Activated naive CD8-positive, alpha-beta T cell treated with anti-CD3 and anti-CD28 coated beads for 36 hours (primary cell): ENCODE data around the gene GARNL3. TPM values are rescaled to one million over a fixed set of nuclear protein-coding genes. Genes with fewer than 3 reads are reported as not detected.

Source experiments
- DNase-seq: peaks from one replicate; pipeline ENCODE4 v3.0.0; 2021
- H3K27ac Mint-ChIP-seq: one replicate; pipeline ENCODE4 v1.8.0; 2022; ENCODE audit warnings: mild to moderate bottlenecking, moderate library complexity, mixed read lengths
- H3K27me3 Mint-ChIP-seq: one replicate; pipeline ENCODE4 v1.8.0; 2022; ENCODE audit warnings: mild to moderate bottlenecking, mixed read lengths
- H3K36me3 Mint-ChIP-seq: one replicate; pipeline ENCODE4 v1.8.0; 2021; ENCODE audit warnings: mild to moderate bottlenecking, mixed read lengths
- H3K4me1 Mint-ChIP-seq: one replicate; pipeline ENCODE4 v1.8.0; 2021; ENCODE audit warnings: mixed read lengths
- H3K4me3 Mint-ChIP-seq: one replicate; pipeline ENCODE4 v1.8.0; 2022; ENCODE audit warnings: mild to moderate bottlenecking, moderate library complexity, mixed read lengths
- H3K9me3 Mint-ChIP-seq: one replicate; pipeline ENCODE4 v1.8.0; 2022; ENCODE audit warnings: mixed read lengths
- total RNA-seq, 2 experiments: library from RNA; stranded (reverse); gene quantifications; one replicate each; pipeline ENCODE4 v1.2.3, GENCODE V29; 2021

The GARNL3 gene
- total RNA-seq, 2 experiments from 2014 or later = 2.0 TPM

DNA sequence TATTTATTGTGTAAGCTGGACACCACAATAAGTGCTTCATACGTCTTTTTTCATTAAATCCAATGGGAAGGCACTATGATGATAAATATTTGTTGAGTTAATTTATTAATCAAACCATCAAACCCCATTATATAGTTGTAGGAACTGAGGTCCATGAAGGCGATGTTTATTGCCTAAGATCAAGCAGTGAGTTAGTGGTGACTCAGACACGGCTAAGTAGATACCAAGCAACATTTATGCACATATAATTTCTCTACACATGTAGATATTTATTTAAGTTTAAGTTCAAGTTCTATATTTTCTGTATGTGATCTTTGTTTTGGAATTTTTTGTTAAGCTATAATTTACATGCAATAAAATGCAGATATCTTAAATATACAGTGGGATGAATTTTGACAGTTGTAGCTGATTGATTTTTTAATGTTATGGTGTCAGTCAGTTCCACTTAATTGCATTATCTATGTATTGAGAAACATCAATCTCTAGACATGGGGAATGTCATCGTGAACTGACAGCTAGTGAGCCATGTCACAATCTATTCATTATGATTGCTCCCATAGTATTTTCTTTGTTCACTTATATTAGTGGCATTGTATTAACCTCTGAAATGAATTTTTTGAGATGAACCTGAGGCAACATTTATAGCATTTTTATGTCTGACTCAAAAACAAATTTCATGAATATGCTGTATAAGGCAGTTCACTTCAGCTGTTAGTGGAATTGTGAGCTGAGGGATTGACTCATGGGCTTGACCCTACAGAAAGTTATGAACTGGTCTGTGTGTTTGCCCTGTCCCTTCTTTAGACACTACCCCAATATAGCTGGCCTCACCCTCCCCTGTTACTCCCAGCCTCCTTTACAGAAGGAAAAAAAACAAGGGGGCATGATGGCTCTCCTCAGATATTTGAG, 11.9 kb upstream of the GARNL3 start:
- Mint-ChIP-seq H3K27ac (no peak overlapping the region), H3K27me3 (peaks cover 28% of the 10 kb centered on the region), H3K4me1 (no peaks in the 10 kb centered on the region), H3K9me3 (no peaks in the 10 kb centered on the region), H3K4me3 (no peak overlapping the region), H3K36me3 (no peaks in the 10 kb centered on the region)
- DNase-seq = no peak

DNA sequence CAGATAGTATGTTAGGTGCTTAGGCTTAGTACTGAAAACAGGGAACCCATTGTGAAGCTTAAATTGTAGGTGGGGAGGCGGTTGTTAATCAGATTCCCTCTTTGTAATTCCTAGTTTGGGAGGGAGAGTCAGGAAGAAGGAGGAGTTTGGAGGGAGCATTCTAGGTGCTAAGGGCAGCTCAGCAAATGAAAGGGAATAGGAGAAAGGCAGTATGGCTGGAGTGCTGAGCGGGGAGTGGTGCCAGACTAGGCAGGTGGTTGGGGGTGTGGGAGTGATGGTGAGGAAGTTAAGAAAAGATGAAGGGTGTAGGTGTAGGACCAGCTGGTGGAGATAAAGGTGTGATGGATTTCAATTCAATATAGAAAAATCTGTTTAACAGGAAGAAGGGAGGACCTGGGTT, 11.1 kb upstream of the GARNL3 start:
- Mint-ChIP-seq H3K36me3 (no peaks in the 10 kb centered on the region), H3K27me3 (peaks cover 28% of the 10 kb centered on the region), H3K27ac (no peak overlapping the region), H3K4me3 (no peak overlapping the region), H3K4me1 (no peaks in the 10 kb centered on the region), H3K9me3 (no peaks in the 10 kb centered on the region)
- DNase-seq = no peak

- Mint-ChIP-seq H3K4me3 (no peak overlapping the region), H3K4me1 (no peaks in the 10 kb centered on the region), H3K27me3 (peaks cover 24% of the 10 kb centered on the region), H3K9me3 (no peaks in the 10 kb centered on the region), H3K27ac (no peak overlapping the region), H3K36me3 (no peaks in the 10 kb centered on the region)
- no peak for DNase-seq
Measured at GRCh38 chr9:127255692-127256091, 8.9 kb upstream of the GARNL3 start.

GRCh38 chr9:127256324-127256723, 8.2 kb upstream of the GARNL3 start:
- H3K9me3 Mint-ChIP-seq = no peaks in the 10 kb centered on the region
- no peaks in the 10 kb centered on the region for H3K4me1 Mint-ChIP-seq
- no peaks in the 10 kb centered on the region for H3K36me3 Mint-ChIP-seq
- peaks cover 21% of the 10 kb centered on the region for H3K27me3 Mint-ChIP-seq
- no peak overlapping the region for H3K27ac Mint-ChIP-seq
- no peak for DNase-seq
- H3K4me3 Mint-ChIP-seq = no peak overlapping the region

GRCh38 chr9:127258606-127259471, 5.7 kb upstream of the GARNL3 start:
- H3K27me3 Mint-ChIP-seq = peaks cover 9% of the 10 kb centered on the region
- no peak overlapping the region for H3K4me3 Mint-ChIP-seq
- H3K4me1 Mint-ChIP-seq = no peaks in the 10 kb centered on the region
- no peaks in the 10 kb centered on the region for H3K36me3 Mint-ChIP-seq
- DNase-seq = no peak
- H3K27ac Mint-ChIP-seq = no peak overlapping the region
- H3K9me3 Mint-ChIP-seq = no peaks in the 10 kb centered on the region

DNA sequence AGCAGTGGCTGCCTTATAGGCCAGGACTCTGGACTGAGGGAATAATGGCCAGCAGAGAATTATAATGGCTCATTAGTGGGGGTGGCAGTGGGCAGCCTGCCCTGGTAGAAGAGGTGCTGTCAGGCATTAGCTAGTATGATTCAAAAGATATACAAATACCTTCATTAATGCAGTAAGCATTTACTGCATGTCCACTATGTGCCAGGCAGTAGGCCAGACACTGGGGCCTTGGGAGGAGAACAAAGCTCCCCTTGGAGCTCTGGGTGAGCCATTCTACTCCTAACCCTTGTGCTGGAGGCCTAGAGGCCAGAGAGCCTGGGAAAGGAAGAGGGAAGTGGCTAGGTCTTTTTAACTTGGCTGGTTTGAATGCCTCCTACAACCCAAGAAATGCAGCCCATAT, 2.0 kb upstream of the GARNL3 start:
- Mint-ChIP-seq H3K4me1 (no peaks in the 10 kb centered on the region), H3K27ac (no peak overlapping the region), H3K27me3 (no peaks in the 10 kb centered on the region), H3K9me3 (no peaks in the 10 kb centered on the region), H3K36me3 (no peaks in the 10 kb centered on the region), H3K4me3 (no peak overlapping the region)
- no peak for DNase-seq

DNA sequence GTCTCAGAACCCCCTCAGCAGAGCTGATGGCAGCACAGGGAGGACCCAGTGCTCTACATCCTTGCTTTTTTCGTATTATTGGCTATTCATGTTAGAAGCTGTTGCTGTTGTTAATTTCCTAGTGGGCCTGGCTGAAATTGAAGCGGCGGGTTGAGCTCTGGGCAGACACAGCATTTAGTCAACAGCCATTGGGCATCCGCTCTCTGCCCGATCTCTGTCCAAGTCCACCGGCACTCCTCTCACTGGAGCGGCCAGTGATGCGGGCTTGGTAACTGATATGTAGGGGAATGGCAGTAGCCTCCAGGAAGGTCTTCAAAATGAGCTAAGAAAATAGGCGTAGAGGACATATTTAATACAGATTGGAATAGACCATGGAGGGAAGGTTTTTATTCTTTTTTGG, 1.3 kb upstream of the GARNL3 start:
- H3K9me3 Mint-ChIP-seq = no peaks in the 10 kb centered on the region
- no peaks in the 10 kb centered on the region for H3K4me1 Mint-ChIP-seq
- no peaks in the 10 kb centered on the region for H3K27me3 Mint-ChIP-seq
- H3K27ac Mint-ChIP-seq = no peak overlapping the region
- no peaks in the 10 kb centered on the region for H3K36me3 Mint-ChIP-seq
- DNase-seq = no peak
- no peak overlapping the region for H3K4me3 Mint-ChIP-seq

- Mint-ChIP-seq H3K4me1 (no peaks in the 10 kb centered on the region), H3K4me3 (no peak overlapping the region), H3K9me3 (no peaks in the 10 kb centered on the region), H3K27ac (no peak overlapping the region), H3K27me3 (no peaks in the 10 kb centered on the region), H3K36me3 (no peaks in the 10 kb centered on the region)
- no peak for DNase-seq
Measured at GRCh38 chr9:127263664-127264063, 910 bp upstream of the GARNL3 start.

GRCh38 chr9:127267793-127268525, 3.4 kb downstream of the GARNL3 start:
- DNase-seq = no peak
- no peaks in the 10 kb centered on the region for H3K9me3 Mint-ChIP-seq
- no peak overlapping the region for H3K4me3 Mint-ChIP-seq
- H3K27ac Mint-ChIP-seq = no peak overlapping the region
- no peaks in the 10 kb centered on the region for H3K36me3 Mint-ChIP-seq
- H3K4me1 Mint-ChIP-seq = no peaks in the 10 kb centered on the region
- H3K27me3 Mint-ChIP-seq = peaks cover 15% of the 10 kb centered on the region

DNA sequence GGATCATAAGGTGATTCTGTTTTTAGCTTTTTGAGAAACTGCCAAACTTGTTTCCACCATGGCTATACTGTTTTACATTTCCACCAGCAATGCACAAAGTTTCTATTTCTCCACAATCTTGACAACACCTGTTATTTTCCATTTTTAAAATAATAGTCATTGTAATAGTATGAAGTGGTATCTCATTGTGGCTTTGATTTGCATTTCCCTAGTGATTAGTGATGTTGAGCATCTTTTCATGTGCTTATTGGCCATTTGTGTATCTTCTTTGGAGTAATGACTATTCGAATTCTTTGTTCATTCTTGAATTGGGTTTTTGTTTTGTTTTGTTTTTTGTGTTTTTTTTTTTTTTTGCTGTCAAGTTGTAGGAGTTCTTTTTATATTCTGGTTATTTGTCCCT, 4.9 kb downstream of the GARNL3 start:
- no peaks in the 10 kb centered on the region for H3K36me3 Mint-ChIP-seq
- H3K9me3 Mint-ChIP-seq = no peaks in the 10 kb centered on the region
- no peak overlapping the region for H3K4me3 Mint-ChIP-seq
- H3K27ac Mint-ChIP-seq = no peak overlapping the region
- H3K4me1 Mint-ChIP-seq = no peaks in the 10 kb centered on the region
- no peak for DNase-seq
- peaks cover 15% of the 10 kb centered on the region for H3K27me3 Mint-ChIP-seq

- Mint-ChIP-seq H3K27me3 (peaks cover 33% of the 10 kb centered on the region), H3K9me3 (no peaks in the 10 kb centered on the region), H3K36me3 (no peaks in the 10 kb centered on the region), H3K4me1 (peaks cover 4% of the 10 kb centered on the region), H3K4me3 (no peak overlapping the region), H3K27ac (no peak overlapping the region)
- DNase-seq = no peak
Measured at GRCh38 chr9:127273326-127273725, 8.8 kb downstream of the GARNL3 start.

GRCh38 chr9:127277099-127277498, 12.5 kb downstream of the GARNL3 start:
- Mint-ChIP-seq H3K27me3 (peaks cover 36% of the 10 kb centered on the region), H3K27ac (no peak overlapping the region), H3K4me1 (peaks cover 8% of the 10 kb centered on the region), H3K36me3 (peaks cover 2% of the 10 kb centered on the region), H3K9me3 (no peaks in the 10 kb centered on the region), H3K4me3 (no peak overlapping the region)
- DNase-seq = no peak

- DNase-seq = no peak
- Mint-ChIP-seq H3K4me3 (no peak overlapping the region), H3K36me3 (peaks cover 2% of the 10 kb centered on the region), H3K27ac (no peak overlapping the region), H3K9me3 (no peaks in the 10 kb centered on the region), H3K27me3 (peaks cover 36% of the 10 kb centered on the region), H3K4me1 (peaks cover 8% of the 10 kb centered on the region)
Measured at GRCh38 chr9:127277770-127278169, 13.2 kb downstream of the GARNL3 start.

- peaks cover 2% of the 10 kb centered on the region for H3K36me3 Mint-ChIP-seq
- H3K4me3 Mint-ChIP-seq = no peak overlapping the region
- H3K4me1 Mint-ChIP-seq = peaks cover 8% of the 10 kb centered on the region
- DNase-seq = no peak
- H3K27ac Mint-ChIP-seq = no peak overlapping the region
- H3K9me3 Mint-ChIP-seq = no peaks in the 10 kb centered on the region
- H3K27me3 Mint-ChIP-seq = peaks cover 36% of the 10 kb centered on the region
Measured at GRCh38 chr9:127278372-127278771, 13.8 kb downstream of the GARNL3 start.

GRCh38 chr9:127279717-127280285, 15.2 kb downstream of the GARNL3 start:
- H3K4me3 Mint-ChIP-seq = no peak overlapping the region
- peaks cover 2% of the 10 kb centered on the region for H3K36me3 Mint-ChIP-seq
- peaks cover 8% of the 10 kb centered on the region for H3K4me1 Mint-ChIP-seq
- no peak for DNase-seq
- peaks cover 41% of the 10 kb centered on the region for H3K27me3 Mint-ChIP-seq
- H3K27ac Mint-ChIP-seq = no peak overlapping the region
- H3K9me3 Mint-ChIP-seq = no peaks in the 10 kb centered on the region
